K562 (cell line): ENCODE measurements around the gene SLC22A23. TPM values are rescaled to one million over a fixed set of nuclear protein-coding genes. Genes with fewer than 3 reads are reported as not detected.

ENCODE experiments used
- ARID3A ChIP-seq: IDR thresholded peaks from 2 replicates; pipeline ENCODE4 v1.6.1; 2012; ENCODE audit warnings: low read depth, low read length, improper control_type of control experiment, borderline replicate concordance
- BACH1 ChIP-seq: fragments of 200-800 bp; sonication (Bioruptor generic); IDR thresholded peaks from 2 replicates; pipeline ENCODE4 v1.6.1; 2016; ENCODE audit warnings: missing genetic modification characterization, missing compliant biosample characterization
- KDM1A ChIP-seq, 2 experiments: fragments of 450-650 bp; IDR thresholded peaks; 2 replicates each; pipeline ENCODE4 v1.6.1; 2016; ENCODE audit warnings: mild to moderate bottlenecking in 2 of 2
- SPI1 ChIP-seq: IDR thresholded peaks from 2 replicates; pipeline ENCODE4 v1.6.1; 2011; ENCODE audit warnings: low read depth, low read length, control low read depth, borderline replicate concordance
- ZBTB9 ChIP-seq: fragments of 450-650 bp; formaldehyde crosslinking; IDR thresholded peaks from 2 replicates; pipeline ENCODE4 v1.4.0; 2020; ENCODE audit warnings: mild to moderate bottlenecking, moderate library complexity
- polyA plus RNA-seq, 8 experiments: library from polyadenylated mRNA; depleted of rRNA in 4 of 8; stranded (reverse) in 5 of 8; unstranded in 3 of 8; fragments of >200 nt; fragmentation: Nextera tagmentation in 2 of 8; fragmentation: Illumina TruSeq in 1 of 8; extraction: Ambion mirVana in 2 of 8; extraction: Trizol in 1 of 8; gene quantifications; 2 replicates each; pipeline versions ENCODE4 v1.2.1 to v1.2.3, GENCODE V29; 2011 to 2014; ENCODE audit warnings: inconsistent platforms in 1 of 8, missing spikeins in 1 of 8
- total RNA-seq, 7 experiments: library from RNA; depleted of rRNA in 6 of 7; stranded (reverse); fragments of >200 nt in 6 of 7; fragmentation: Illumina TruSeq in 2 of 7; extraction: Trizol in 2 of 7; gene quantifications; 2 replicates each; pipeline versions ENCODE4 v1.2.1 to v1.2.3, GENCODE V29; 2011 to 2021; ENCODE audit warnings: low replicate concordance in 1 of 7
- TF ChIP-seq, protein P1 (sequence below): fragments of 200-600 bp; sonication (generic); IDR thresholded peaks from one replicate; pipeline ENCODE4 v1.6.1; 2012; ENCODE audit warnings: mild to moderate bottlenecking, low read depth, low read length, inconsistent platforms
- TF ChIP-seq, protein P2 (sequence below): sonication (generic); IDR thresholded peaks from 2 replicates; pipeline ENCODE4 v1.6.1; 2016

SLC22A23 gene
- total and polyA plus RNA-seq, 9 of the 15 experiments (the other 6 are each of a cell fraction or from before 2014, with no cell fraction given), result 0.30 to 8.7 (median 2.5) TPM

DNA sequence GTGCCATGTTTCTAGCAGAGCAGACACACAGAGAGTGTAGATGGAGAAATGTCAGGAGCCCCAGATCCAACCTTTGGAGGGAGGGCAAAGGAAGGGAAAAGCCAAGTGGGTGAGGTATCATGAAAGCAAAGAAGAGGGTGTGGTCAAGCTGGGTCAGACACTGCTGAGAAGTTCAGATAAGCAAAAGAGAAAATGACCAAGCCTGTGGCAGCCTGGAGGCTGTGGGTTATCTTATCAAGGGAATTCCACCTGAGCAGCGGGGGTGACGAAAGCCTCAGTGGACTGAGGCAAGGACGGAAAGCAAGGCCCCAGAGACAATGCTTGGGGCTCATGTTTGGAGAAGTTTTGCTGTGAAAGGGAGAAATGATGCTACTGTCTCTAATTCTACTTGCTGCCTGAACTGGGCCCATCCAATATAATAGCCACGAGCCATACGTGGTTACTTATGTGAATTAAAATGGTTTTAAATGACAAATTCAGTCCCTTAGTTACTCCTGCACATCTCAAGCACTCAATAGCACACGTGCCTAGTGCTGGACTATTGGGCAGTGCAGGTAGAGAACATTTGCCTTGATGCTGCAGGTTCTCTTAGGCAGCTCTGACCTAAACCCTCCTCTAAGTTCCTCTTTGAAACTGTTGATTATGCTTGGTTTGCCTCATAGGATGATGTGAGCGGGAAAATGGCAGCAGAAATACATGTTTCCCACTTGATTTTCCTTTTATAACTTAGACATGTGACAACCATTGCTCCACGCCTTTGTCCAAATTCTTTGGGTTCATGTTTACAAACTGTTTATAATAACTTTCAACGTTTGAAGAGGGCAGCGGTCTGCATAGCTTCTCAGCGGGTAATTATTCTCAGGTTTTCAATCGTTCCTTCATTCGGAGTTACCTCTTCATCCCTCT, 63.7 kb downstream of the SLC22A23 start (continued):
- TF ChIP-seq, protein P1, sequence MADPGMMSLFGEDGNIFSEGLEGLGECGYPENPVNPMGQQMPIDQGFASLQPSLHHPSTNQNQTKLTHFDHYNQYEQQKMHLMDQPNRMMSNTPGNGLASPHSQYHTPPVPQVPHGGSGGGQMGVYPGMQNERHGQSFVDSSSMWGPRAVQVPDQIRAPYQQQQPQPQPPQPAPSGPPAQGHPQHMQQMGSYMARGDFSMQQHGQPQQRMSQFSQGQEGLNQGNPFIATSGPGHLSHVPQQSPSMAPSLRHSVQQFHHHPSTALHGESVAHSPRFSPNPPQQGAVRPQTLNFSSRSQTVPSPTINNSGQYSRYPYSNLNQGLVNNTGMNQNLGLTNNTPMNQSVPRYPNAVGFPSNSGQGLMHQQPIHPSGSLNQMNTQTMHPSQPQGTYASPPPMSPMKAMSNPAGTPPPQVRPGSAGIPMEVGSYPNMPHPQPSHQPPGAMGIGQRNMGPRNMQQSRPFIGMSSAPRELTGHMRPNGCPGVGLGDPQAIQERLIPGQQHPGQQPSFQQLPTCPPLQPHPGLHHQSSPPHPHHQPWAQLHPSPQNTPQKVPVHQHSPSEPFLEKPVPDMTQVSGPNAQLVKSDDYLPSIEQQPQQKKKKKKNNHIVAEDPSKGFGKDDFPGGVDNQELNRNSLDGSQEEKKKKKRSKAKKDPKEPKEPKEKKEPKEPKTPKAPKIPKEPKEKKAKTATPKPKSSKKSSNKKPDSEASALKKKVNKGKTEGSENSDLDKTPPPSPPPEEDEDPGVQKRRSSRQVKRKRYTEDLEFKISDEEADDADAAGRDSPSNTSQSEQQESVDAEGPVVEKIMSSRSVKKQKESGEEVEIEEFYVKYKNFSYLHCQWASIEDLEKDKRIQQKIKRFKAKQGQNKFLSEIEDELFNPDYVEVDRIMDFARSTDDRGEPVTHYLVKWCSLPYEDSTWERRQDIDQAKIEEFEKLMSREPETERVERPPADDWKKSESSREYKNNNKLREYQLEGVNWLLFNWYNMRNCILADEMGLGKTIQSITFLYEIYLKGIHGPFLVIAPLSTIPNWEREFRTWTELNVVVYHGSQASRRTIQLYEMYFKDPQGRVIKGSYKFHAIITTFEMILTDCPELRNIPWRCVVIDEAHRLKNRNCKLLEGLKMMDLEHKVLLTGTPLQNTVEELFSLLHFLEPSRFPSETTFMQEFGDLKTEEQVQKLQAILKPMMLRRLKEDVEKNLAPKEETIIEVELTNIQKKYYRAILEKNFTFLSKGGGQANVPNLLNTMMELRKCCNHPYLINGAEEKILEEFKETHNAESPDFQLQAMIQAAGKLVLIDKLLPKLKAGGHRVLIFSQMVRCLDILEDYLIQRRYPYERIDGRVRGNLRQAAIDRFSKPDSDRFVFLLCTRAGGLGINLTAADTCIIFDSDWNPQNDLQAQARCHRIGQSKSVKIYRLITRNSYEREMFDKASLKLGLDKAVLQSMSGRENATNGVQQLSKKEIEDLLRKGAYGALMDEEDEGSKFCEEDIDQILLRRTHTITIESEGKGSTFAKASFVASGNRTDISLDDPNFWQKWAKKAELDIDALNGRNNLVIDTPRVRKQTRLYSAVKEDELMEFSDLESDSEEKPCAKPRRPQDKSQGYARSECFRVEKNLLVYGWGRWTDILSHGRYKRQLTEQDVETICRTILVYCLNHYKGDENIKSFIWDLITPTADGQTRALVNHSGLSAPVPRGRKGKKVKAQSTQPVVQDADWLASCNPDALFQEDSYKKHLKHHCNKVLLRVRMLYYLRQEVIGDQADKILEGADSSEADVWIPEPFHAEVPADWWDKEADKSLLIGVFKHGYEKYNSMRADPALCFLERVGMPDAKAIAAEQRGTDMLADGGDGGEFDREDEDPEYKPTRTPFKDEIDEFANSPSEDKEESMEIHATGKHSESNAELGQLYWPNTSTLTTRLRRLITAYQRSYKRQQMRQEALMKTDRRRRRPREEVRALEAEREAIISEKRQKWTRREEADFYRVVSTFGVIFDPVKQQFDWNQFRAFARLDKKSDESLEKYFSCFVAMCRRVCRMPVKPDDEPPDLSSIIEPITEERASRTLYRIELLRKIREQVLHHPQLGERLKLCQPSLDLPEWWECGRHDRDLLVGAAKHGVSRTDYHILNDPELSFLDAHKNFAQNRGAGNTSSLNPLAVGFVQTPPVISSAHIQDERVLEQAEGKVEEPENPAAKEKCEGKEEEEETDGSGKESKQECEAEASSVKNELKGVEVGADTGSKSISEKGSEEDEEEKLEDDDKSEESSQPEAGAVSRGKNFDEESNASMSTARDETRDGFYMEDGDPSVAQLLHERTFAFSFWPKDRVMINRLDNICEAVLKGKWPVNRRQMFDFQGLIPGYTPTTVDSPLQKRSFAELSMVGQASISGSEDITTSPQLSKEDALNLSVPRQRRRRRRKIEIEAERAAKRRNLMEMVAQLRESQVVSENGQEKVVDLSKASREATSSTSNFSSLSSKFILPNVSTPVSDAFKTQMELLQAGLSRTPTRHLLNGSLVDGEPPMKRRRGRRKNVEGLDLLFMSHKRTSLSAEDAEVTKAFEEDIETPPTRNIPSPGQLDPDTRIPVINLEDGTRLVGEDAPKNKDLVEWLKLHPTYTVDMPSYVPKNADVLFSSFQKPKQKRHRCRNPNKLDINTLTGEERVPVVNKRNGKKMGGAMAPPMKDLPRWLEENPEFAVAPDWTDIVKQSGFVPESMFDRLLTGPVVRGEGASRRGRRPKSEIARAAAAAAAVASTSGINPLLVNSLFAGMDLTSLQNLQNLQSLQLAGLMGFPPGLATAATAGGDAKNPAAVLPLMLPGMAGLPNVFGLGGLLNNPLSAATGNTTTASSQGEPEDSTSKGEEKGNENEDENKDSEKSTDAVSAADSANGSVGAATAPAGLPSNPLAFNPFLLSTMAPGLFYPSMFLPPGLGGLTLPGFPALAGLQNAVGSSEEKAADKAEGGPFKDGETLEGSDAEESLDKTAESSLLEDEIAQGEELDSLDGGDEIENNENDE, result no peak
- TF ChIP-seq KDM1A (IDR thresholded peaks at IDR 0.05) (peak; percentile 96 to 97), ARID3A (peak; percentile 84; the same call in 1 of the 2 replicates), SPI1 (no peak), BACH1 (tag) (no peak; the same call in 1 of the 2 replicates), ZBTB9 (CRISPR knock-in tag) (peak; percentile 93)
- TF ChIP-seq, protein P2, sequence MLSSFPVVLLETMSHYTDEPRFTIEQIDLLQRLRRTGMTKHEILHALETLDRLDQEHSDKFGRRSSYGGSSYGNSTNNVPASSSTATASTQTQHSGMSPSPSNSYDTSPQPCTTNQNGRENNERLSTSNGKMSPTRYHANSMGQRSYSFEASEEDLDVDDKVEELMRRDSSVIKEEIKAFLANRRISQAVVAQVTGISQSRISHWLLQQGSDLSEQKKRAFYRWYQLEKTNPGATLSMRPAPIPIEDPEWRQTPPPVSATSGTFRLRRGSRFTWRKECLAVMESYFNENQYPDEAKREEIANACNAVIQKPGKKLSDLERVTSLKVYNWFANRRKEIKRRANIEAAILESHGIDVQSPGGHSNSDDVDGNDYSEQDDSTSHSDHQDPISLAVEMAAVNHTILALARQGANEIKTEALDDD, result peak; percentile 75; the same call in 1 of the 2 replicates
